Measurements from ENCODE around the gene PCNX3.
A peak's percentile ranks its signal among the peaks of the same experiment; 100 is the strongest.

PCNX3 gene

GRCh38 chr11:65592858-65593517, 22.6 kb upstream of the PCNX3 start:
- no peak overlapping the region for H3K4me3 ChIP-seq (ENCODE audit: low read length)
- H3K9ac ChIP-seq (ENCODE audit: low read length): no peak overlapping the region

GRCh38 chr11:65593518-65594414, 21.8 kb upstream of the PCNX3 start:
- peak; percentile 52 for DNase-seq (ENCODE audit: low read depth)
- peaks cover 13% of the 10 kb centered on the region for H3K4me1 ChIP-seq (ENCODE audit: control insufficient read depth, insufficient read depth, low read length)
- H3K9me3 ChIP-seq (ENCODE audit: control insufficient read depth, low read length): no peaks in the 10 kb centered on the region
- H3K9ac ChIP-seq (ENCODE audit: low read length): no peak overlapping the region
- no peak overlapping the region for H3K4me3 ChIP-seq (ENCODE audit: low read length)
- H3K27me3 ChIP-seq (replicated peaks; ENCODE audit: control insufficient read depth, insufficient read depth, low read length): no peaks in the 10 kb centered on the region
- peaks cover 20% of the 10 kb centered on the region for H3K36me3 ChIP-seq (ENCODE audit: control insufficient read depth, insufficient read depth, low read length, severe bottlenecking)

More at GRCh38 chr11:65592858-65593517, 22.6 kb upstream of the PCNX3 start:
- H3K4me1 ChIP-seq (ENCODE audit: control insufficient read depth, insufficient read depth, low read length): peaks cover 20% of the 10 kb centered on the region
- DNase-seq (ENCODE audit: low read depth): no peak
- H3K9me3 ChIP-seq (ENCODE audit: control insufficient read depth, low read length): no peaks in the 10 kb centered on the region
- H3K36me3 ChIP-seq (ENCODE audit: control insufficient read depth, insufficient read depth, low read length, severe bottlenecking): peaks cover 12% of the 10 kb centered on the region
- no peaks in the 10 kb centered on the region for H3K27me3 ChIP-seq (replicated peaks; ENCODE audit: control insufficient read depth, insufficient read depth, low read length)

GRCh38 chr11:65595131-65595530, 20.4 kb upstream of the PCNX3 start:
- Histone ChIP-seq H3K9me3 (ENCODE audit: control insufficient read depth, low read length) (no peaks in the 10 kb centered on the region), H3K4me3 (ENCODE audit: low read length) (no peak overlapping the region), H3K27me3 (replicated peaks; ENCODE audit: control insufficient read depth, insufficient read depth, low read length) (no peaks in the 10 kb centered on the region), H3K36me3 (ENCODE audit: control insufficient read depth, insufficient read depth, low read length, severe bottlenecking) (peaks cover 20% of the 10 kb centered on the region), H3K4me1 (ENCODE audit: control insufficient read depth, insufficient read depth, low read length) (peaks cover 13% of the 10 kb centered on the region), H3K9ac (ENCODE audit: low read length) (peak overlapping the region; percentile 46)
- no peak for DNase-seq (ENCODE audit: low read depth)

GRCh38 chr11:65595543-65596281, 19.9 kb upstream of the PCNX3 start, which contains the start of gene KCNK7:
TSS of gene KCNK7 (minus strand) at chr11:65595800. CDS start at chr11:65595772, 28 bp downstream.
- no peaks in the 10 kb centered on the region for H3K27me3 ChIP-seq (replicated peaks; ENCODE audit: control insufficient read depth, insufficient read depth, low read length)
- H3K4me1 ChIP-seq (ENCODE audit: control insufficient read depth, insufficient read depth, low read length): peaks cover 13% of the 10 kb centered on the region
- no peak within 1 kb of the TSS for H3K4me3 ChIP-seq (ENCODE audit: low read length)
- H3K9me3 ChIP-seq (ENCODE audit: control insufficient read depth, low read length): no peaks in the 10 kb centered on the region
- DNase-seq (ENCODE audit: low read depth): no peak
- H3K9ac ChIP-seq (ENCODE audit: low read length): peak within 1 kb of the TSS; percentile 46
- peaks cover 18% of the 10 kb centered on the region for H3K36me3 ChIP-seq (ENCODE audit: control insufficient read depth, insufficient read depth, low read length, severe bottlenecking)

GRCh38 chr11:65596520-65596919, 19.1 kb upstream of the PCNX3 start:
- peaks cover 13% of the 10 kb centered on the region for H3K4me1 ChIP-seq (ENCODE audit: control insufficient read depth, insufficient read depth, low read length)
- no peak overlapping the region for H3K4me3 ChIP-seq (ENCODE audit: low read length)
- no peak for DNase-seq (ENCODE audit: low read depth)
- no peaks in the 10 kb centered on the region for H3K9me3 ChIP-seq (ENCODE audit: control insufficient read depth, low read length)
- H3K27me3 ChIP-seq (replicated peaks; ENCODE audit: control insufficient read depth, insufficient read depth, low read length): no peaks in the 10 kb centered on the region
- peaks cover 18% of the 10 kb centered on the region for H3K36me3 ChIP-seq (ENCODE audit: control insufficient read depth, insufficient read depth, low read length, severe bottlenecking)
- no peak overlapping the region for H3K9ac ChIP-seq (ENCODE audit: low read length)

- no peak overlapping the region for H3K4me3 ChIP-seq (ENCODE audit: low read length)
- H3K36me3 ChIP-seq (ENCODE audit: control insufficient read depth, insufficient read depth, low read length, severe bottlenecking): peaks cover 23% of the 10 kb centered on the region
- no peak for DNase-seq (ENCODE audit: low read depth)
- no peaks in the 10 kb centered on the region for H3K9me3 ChIP-seq (ENCODE audit: control insufficient read depth, low read length)
- peaks cover 13% of the 10 kb centered on the region for H3K4me1 ChIP-seq (ENCODE audit: control insufficient read depth, insufficient read depth, low read length)
- H3K9ac ChIP-seq (ENCODE audit: low read length): no peak overlapping the region
- H3K27me3 ChIP-seq (replicated peaks; ENCODE audit: control insufficient read depth, insufficient read depth, low read length): no peaks in the 10 kb centered on the region
Observed at GRCh38 chr11:65598258-65598699, 17.3 kb upstream of the PCNX3 start.

GRCh38 chr11:65599216-65599954, 16.2 kb upstream of the PCNX3 start:
- H3K4me3 ChIP-seq (ENCODE audit: low read length): no peak overlapping the region
- no peaks in the 10 kb centered on the region for H3K27me3 ChIP-seq (replicated peaks; ENCODE audit: control insufficient read depth, insufficient read depth, low read length)
- no peak overlapping the region for H3K9ac ChIP-seq (ENCODE audit: low read length)
- DNase-seq (ENCODE audit: low read depth): no peak
- peaks cover 13% of the 10 kb centered on the region for H3K4me1 ChIP-seq (ENCODE audit: control insufficient read depth, insufficient read depth, low read length)
- H3K36me3 ChIP-seq (ENCODE audit: control insufficient read depth, insufficient read depth, low read length, severe bottlenecking): peaks cover 32% of the 10 kb centered on the region
- H3K9me3 ChIP-seq (ENCODE audit: control insufficient read depth, low read length): no peaks in the 10 kb centered on the region

GRCh38 chr11:65599955-65600246, 15.7 kb upstream of the PCNX3 start:
- no peaks in the 10 kb centered on the region for H3K9me3 ChIP-seq (ENCODE audit: control insufficient read depth, low read length)
- no peaks in the 10 kb centered on the region for H3K27me3 ChIP-seq (replicated peaks; ENCODE audit: control insufficient read depth, insufficient read depth, low read length)
- no peak overlapping the region for H3K4me3 ChIP-seq (ENCODE audit: low read length)
- peaks cover 12% of the 10 kb centered on the region for H3K4me1 ChIP-seq (ENCODE audit: control insufficient read depth, insufficient read depth, low read length)
- no peak overlapping the region for H3K9ac ChIP-seq (ENCODE audit: low read length)
- no peak for DNase-seq (ENCODE audit: low read depth)
- peaks cover 38% of the 10 kb centered on the region for H3K36me3 ChIP-seq (ENCODE audit: control insufficient read depth, insufficient read depth, low read length, severe bottlenecking)

GRCh38 chr11:65604258-65604657, 11.3 kb upstream of the PCNX3 start:
- H3K36me3 ChIP-seq (ENCODE audit: control insufficient read depth, insufficient read depth, low read length, severe bottlenecking): peaks cover 33% of the 10 kb centered on the region
- DNase-seq (ENCODE audit: low read depth): no peak

GRCh38 chr11:65606876-65607613, 8.5 kb upstream of the PCNX3 start:
- Histone ChIP-seq H3K36me3 (ENCODE audit: control insufficient read depth, insufficient read depth, low read length, severe bottlenecking) (peaks cover 33% of the 10 kb centered on the region), H3K9me3 (ENCODE audit: control insufficient read depth, low read length) (no peaks in the 10 kb centered on the region), H3K27me3 (replicated peaks; ENCODE audit: control insufficient read depth, insufficient read depth, low read length) (no peaks in the 10 kb centered on the region), H3K4me3 (ENCODE audit: low read length) (peak overlapping the region; percentile 69), H3K4me1 (ENCODE audit: control insufficient read depth, insufficient read depth, low read length) (peaks cover 39% of the 10 kb centered on the region), H3K9ac (ENCODE audit: low read length) (no peak overlapping the region)
- DNase-seq (ENCODE audit: low read depth): peak; percentile 98

More at GRCh38 chr11:65604258-65604657, 11.3 kb upstream of the PCNX3 start:
- Histone ChIP-seq H3K4me1 (ENCODE audit: control insufficient read depth, insufficient read depth, low read length) (peaks cover 17% of the 10 kb centered on the region), H3K9me3 (ENCODE audit: control insufficient read depth, low read length) (no peaks in the 10 kb centered on the region), H3K4me3 (ENCODE audit: low read length) (no peak overlapping the region), H3K9ac (ENCODE audit: low read length) (no peak overlapping the region), H3K27me3 (replicated peaks; ENCODE audit: control insufficient read depth, insufficient read depth, low read length) (no peaks in the 10 kb centered on the region)
